Gastroesophageal sphincter (tissue), 4 donors: Measurements from ENCODE around the gene TPP1. TPM values are rescaled to one million over a fixed set of nuclear protein-coding genes. Genes with fewer than 3 reads are reported as not detected.

Source experiments
- ATAC-seq: fragments of 150-250 bp; one replicate; pipeline ENCODE4 v1.9.1; 2016; ENCODE audit warnings: mild to moderate bottlenecking, moderate library complexity
- H3K27ac ChIP-seq, 4 donors: fragments of 200-600 bp; sonication (generic) in 3 of 4; 1 replicate in 3 of 4; 2 replicates in 1 of 4; pipeline ENCODE4 v1.5.1; 2016 to 2019
- H3K27me3 ChIP-seq: fragments of 200-600 bp; sonication (generic); one replicate; pipeline ENCODE4 v1.5.1; 2019
- H3K36me3 ChIP-seq, 2 donors: fragments of 200-600 bp; sonication (generic); one replicate each; pipeline ENCODE4 v1.5.1; 2019; ENCODE audit warnings: control low read depth in 1 of 2
- H3K4me1 ChIP-seq, 3 donors: fragments of 200-600 bp; sonication (generic); 1 replicate in 2 of 3; 2 replicates in 1 of 3; pipeline ENCODE4 v1.5.1; 2016 to 2019; ENCODE audit warnings: control low read depth in 2 of 3
- H3K4me3 ChIP-seq, 2 donors: fragments of 200-600 bp; sonication (generic); one replicate each; pipeline ENCODE4 v1.5.1; 2019; ENCODE audit warnings: mild to moderate bottlenecking in 1 of 2, moderate library complexity in 1 of 2
- H3K9me3 ChIP-seq, 3 donors: fragments of 200-600 bp; sonication (generic); one replicate each; pipeline ENCODE4 v1.5.1; 2017 to 2019; ENCODE audit warnings: control low read depth in 2 of 3
- EP300 ChIP-seq: sonication (generic); formaldehyde crosslinking; IDR thresholded peaks from one replicate; pipeline ENCODE4 v1.6.1; 2017; ENCODE audit warnings: antibody characterized with exemption, mild to moderate bottlenecking
- POLR2A ChIP-seq, 2 donors: fragments of 450-650 bp; IDR thresholded peaks; one replicate each; pipeline ENCODE4 v1.6.1; 2017; ENCODE audit warnings: antibody characterized with exemption in 2 of 2, mild to moderate bottlenecking in 2 of 2, moderate library complexity in 1 of 2
- POLR2AphosphoS5 ChIP-seq: sonication (generic); formaldehyde crosslinking; IDR thresholded peaks from one replicate; pipeline ENCODE4 v1.6.1; 2017; ENCODE audit warnings: antibody characterized with exemption
- WGBS, 2 donors: methylation state at CpG; one replicate each; pipeline ENCODE4 v1.1.5; 2018; ENCODE audit warnings: low coverage in 1 of 2; 5-methylcytosine and 5-hydroxymethylcytosine counted together
- total RNA-seq, 4 donors: library from RNA; depleted of rRNA; stranded (reverse); fragments of >200 nt; gene quantifications; one replicate each; pipeline ENCODE4 v1.1.0, GENCODE V29; 2016
- TF ChIP-seq, protein P1 (sequence below), 4 experiments: fragments of 200-600 bp in 2 of 4; fragments of 450-650 bp in 2 of 4; sonication (generic) in 1 of 4; IDR thresholded peaks; one replicate each; pipeline ENCODE4 v1.5.1; 2017 to 2019; ENCODE audit warnings: antibody characterized with exemption in 4 of 4, mild to moderate bottlenecking in 2 of 4, moderate library complexity in 2 of 4

TPP1 gene
- total RNA-seq, 4 donors from 2014 or later = 67.6 to 84.4 (median 76.9) TPM

DNA sequence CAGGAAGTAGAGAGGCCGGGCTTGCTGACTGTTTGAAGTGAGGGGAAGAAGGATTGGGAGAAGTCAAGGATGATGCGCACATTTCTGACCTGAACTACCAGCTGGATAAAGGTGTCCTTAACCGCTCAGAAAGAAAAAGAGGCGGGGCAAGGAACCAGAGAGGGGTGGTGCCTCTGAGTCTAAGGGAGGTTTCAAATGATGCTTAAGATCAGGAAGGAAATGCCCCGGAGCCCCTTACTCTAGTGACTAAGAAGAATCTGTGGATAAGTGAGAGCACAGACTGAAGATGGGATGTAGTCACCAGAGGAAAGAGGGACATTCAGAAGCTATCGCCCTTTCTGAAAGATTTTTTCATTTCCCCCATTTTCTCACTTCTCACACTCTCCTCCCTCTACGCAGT lies 23.7 kb upstream of the TPP1 start:
- H3K4me3 ChIP-seq = no peak overlapping the region
- peaks cover 0 to 27% of the 10 kb centered on the region in 2 donors for H3K36me3 ChIP-seq
- ATAC-seq = no peak
- TF ChIP-seq EP300 (no peak), POLR2AphosphoS5 (no peak), POLR2A (IDR thresholded peaks at IDR 0.05) (no peak)
- TF ChIP-seq, protein P1, sequence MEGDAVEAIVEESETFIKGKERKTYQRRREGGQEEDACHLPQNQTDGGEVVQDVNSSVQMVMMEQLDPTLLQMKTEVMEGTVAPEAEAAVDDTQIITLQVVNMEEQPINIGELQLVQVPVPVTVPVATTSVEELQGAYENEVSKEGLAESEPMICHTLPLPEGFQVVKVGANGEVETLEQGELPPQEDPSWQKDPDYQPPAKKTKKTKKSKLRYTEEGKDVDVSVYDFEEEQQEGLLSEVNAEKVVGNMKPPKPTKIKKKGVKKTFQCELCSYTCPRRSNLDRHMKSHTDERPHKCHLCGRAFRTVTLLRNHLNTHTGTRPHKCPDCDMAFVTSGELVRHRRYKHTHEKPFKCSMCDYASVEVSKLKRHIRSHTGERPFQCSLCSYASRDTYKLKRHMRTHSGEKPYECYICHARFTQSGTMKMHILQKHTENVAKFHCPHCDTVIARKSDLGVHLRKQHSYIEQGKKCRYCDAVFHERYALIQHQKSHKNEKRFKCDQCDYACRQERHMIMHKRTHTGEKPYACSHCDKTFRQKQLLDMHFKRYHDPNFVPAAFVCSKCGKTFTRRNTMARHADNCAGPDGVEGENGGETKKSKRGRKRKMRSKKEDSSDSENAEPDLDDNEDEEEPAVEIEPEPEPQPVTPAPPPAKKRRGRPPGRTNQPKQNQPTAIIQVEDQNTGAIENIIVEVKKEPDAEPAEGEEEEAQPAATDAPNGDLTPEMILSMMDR (IDR thresholded peaks at IDR 0.05) = no peak
- no peak overlapping the region for H3K27ac ChIP-seq
- H3K4me1 ChIP-seq = peaks cover 7 to 62% (median 36%) of the 10 kb centered on the region in 3 donors
- WGBS, 2 donors = 79 to 90% methylated on average over 5 to 7 of the region's 7 CpGs
- H3K27me3 ChIP-seq = no peaks in the 10 kb centered on the region
- H3K9me3 ChIP-seq = no peaks in the 10 kb centered on the region

DNA sequence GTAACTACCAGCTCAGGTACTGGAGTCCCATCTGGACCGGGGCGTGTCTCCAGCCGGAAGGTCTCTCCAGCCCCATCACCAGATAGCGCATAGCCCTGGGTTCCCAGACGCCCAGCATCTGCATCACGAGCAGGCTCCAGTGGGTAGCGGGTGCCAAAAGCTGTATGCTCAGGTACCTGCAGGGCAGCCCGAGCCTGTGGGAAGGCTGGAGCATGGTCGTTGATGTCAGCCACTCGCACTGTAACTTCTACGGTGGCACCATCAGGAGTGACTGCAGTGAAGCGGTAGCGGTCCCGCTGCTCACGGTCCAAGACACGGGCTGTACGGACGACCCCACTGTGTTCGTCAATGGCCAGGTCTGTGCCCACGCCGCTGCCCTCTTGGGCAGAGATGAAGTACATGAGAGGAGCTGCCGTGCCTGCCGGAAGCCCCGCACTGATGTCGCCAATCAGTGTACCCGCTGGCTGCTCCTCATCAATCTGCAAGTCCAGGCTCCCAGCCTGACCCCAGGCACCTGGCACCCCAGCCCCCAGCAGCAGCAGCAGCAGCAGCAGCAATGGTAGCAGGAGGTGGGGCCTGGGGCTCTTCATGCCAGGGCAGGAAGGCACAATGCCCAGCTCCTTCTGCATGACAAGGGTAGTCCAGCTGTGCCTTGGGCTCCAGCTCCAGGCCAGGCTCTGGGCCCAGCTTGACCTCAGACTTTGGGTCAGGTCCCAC lies 21.9 kb upstream of the TPP1 start:
- no peak overlapping the region for H3K4me3 ChIP-seq
- WGBS, 2 donors = no CpG with 5 or more reads among the region's 26 CpGs
- ATAC-seq = no peak
- no peaks in the 10 kb centered on the region for H3K27me3 ChIP-seq
- H3K36me3 ChIP-seq = peaks cover 0 to 27% of the 10 kb centered on the region in 2 donors
- no peaks in the 10 kb centered on the region for H3K9me3 ChIP-seq
- no peak for TF ChIP-seq EP300
- peaks cover 7 to 62% (median 29%) of the 10 kb centered on the region in 3 donors for H3K4me1 ChIP-seq
- H3K27ac ChIP-seq = no peak overlapping the region

DNA sequence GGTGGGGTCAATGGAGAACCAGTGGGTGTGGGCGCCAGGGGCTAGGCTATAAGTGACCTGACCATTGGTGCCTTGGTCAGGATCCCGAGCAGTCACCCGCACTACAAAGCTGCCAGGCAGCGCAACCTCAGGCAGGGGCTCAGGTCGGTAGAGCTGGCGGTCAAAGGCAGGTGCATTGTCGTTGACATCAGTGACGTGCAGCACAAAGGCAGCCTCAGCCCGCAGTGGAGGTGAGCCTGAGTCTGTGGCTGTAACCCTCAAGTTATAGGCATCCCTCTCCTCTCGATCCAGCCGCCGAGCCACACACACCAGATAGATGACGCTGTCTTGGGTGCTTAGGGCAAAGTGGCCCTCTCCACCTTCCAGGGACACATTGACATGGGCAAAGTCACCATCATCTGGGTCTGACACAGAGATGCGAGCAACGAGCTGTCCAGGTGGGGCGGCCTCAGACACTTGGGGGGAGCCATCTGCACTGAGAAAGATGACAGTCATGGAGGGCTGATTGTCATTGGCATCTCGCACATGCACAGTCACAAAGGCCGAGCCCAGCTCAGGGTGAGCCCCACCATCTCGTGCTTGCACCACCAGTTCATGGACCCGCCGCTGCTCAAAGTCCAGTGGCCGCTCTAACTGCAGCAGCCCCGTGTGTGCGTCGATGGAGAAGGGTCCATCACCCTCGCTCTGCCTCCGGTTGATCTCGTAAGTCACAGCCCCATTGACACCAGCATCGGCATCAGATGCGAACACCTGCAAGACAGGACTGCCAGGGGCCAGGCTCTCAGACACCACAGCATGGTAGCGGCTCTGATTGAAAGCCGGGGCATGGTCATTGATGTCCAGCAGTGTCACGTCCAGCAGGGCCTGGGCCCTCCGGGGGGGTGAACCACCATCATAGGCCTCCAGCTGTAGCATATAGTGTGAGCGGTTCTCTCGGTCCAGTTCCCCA lies 21.1 kb upstream of the TPP1 start:
- Histone ChIP-seq H3K27me3 (no peaks in the 10 kb centered on the region), H3K36me3 (peaks cover 0 to 27% of the 10 kb centered on the region in 2 donors), H3K27ac (no peak overlapping the region), H3K4me3 (no peak overlapping the region), H3K9me3 (no peaks in the 10 kb centered on the region), H3K4me1 (peaks cover 7 to 62% (median 33%) of the 10 kb centered on the region in 3 donors)
- ATAC-seq = no peak
- TF ChIP-seq, protein P1 (IDR thresholded peaks at IDR 0.05) = no peak
- TF ChIP-seq POLR2A (IDR thresholded peaks at IDR 0.05) = no peak
- no peak for TF ChIP-seq POLR2AphosphoS5
- TF ChIP-seq EP300 = no peak
- 89 to 97% methylated on average over 5 to 6 of the region's 36 CpGs for WGBS, 2 donors

DNA sequence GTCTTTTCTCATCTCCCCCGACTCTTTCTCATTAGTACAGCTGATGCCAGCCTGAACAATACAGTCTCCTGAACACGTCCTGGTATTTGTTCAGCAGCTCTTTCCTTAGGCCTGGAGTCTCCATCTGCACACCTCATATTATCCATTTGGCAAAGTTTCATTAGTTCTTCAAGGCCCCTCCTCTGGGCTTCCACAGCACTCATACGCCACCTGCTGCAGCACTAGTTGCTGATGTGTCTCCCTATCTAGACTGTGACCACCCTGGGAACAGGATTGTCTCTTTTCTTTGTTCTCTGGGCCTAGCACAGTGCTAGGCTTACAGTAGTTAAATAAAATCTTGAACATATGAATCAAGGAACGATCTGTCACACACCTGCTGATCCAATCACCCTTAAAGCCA lies 19.2 kb upstream of the TPP1 start:
- 48 to 58% methylated on average over 3 to 4 of the region's 4 CpGs for WGBS, 2 donors
- no peaks in the 10 kb centered on the region for H3K9me3 ChIP-seq
- TF ChIP-seq POLR2AphosphoS5 (no peak), POLR2A (IDR thresholded peaks at IDR 0.05) (no peak), EP300 (no peak)
- TF ChIP-seq, protein P1 (IDR thresholded peaks at IDR 0.05) = no peak
- H3K4me3 ChIP-seq = no peak overlapping the region
- ATAC-seq = no peak
- H3K4me1 ChIP-seq = peaks cover 7 to 73% (median 41%) of the 10 kb centered on the region in 3 donors
- H3K36me3 ChIP-seq = peaks cover 0 to 26% of the 10 kb centered on the region in 2 donors
- H3K27me3 ChIP-seq = no peaks in the 10 kb centered on the region
- peak overlapping the region in 3 of 4 donors; percentile 25 to 74 (median 68) for H3K27ac ChIP-seq

DNA sequence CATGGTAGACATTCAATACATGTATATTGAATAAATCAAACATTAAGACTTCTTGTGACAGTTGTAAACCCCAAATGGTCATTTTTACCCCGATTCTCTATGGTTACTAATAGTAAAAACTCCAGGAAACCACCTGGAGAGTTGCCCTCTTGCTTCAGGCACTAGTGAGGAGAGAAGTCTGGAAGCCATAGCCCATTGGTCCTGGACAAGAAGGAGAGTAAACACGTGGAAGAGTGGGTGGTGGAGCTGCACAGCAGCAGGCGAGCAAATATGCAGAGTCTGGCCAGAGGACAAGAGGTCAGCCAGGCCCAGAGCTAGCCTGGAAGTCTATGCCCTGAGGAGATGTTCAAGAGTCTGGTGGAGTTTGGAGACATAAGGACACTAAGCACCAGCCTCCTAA lies 18.6 kb upstream of the TPP1 start:
- WGBS, 2 donors = 6 to 20% methylated on average over 1 to 3 of the region's 3 CpGs
- Histone ChIP-seq H3K9me3 (no peaks in the 10 kb centered on the region), H3K27me3 (no peaks in the 10 kb centered on the region), H3K36me3 (peaks cover 0 to 32% of the 10 kb centered on the region in 2 donors), H3K4me1 (peaks cover 7 to 78% (median 41%) of the 10 kb centered on the region in 3 donors), H3K27ac (peak overlapping the region; percentile 25 to 74 (median 47)), H3K4me3 (no peak overlapping the region)
- ATAC-seq = peak; percentile 74
- TF ChIP-seq POLR2AphosphoS5 = peak; percentile 55
- no peak for TF ChIP-seq EP300
- TF ChIP-seq POLR2A (IDR thresholded peaks at IDR 0.05) = no peak
